HG02885 (cell line): Measurements from ENCODE around the gene TAF8.
"Not testable (repeated sequence)": the region's sequence is repeated elsewhere in the genome, so short reads cannot be mapped to it uniquely, and the experiment has no call there.

Experiments used
- ATAC-seq: cut with Tn5 transposase; IDR thresholded peaks from one replicate; pipeline ENCODE4 v1.9.1; 2021; ENCODE audit warnings: mild to moderate bottlenecking; ENCODE audit not compliant: unreplicated experiment, poor library complexity

The TAF8 gene

GRCh38 chr6:42028234-42029061, 21.9 kb upstream of the TAF8 start:
- no peak for ATAC-seq

DNA sequence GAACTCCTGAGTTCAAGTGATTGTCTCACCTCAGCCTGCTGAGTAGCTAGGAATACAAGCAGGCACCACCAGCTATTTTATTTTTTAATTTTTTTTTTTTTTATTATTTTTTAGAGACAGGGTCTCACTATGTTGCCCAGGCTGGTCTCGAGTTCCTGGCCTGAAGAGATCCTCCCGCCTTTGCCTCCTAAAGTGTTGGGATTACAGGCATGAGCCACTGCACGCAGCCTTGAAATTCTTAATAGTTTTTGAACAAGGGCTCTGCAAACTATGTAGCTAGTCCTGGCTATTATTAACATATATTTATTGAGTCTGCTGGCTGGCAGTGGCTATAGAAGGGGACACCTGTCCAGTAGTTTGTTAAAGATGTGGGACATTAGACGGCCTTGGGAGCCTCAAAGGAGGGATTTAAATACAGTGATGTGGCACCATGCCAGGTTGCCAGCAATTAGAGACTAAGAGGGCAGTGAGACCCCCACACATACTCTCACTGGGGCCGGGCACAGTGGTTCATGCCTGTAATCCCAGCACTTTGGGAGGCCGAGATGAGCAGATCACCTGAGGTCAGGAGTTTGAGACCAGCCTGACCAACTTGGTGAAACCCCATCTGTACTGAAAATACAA, 21.1 kb upstream of the TAF8 start:
- ATAC-seq = no peak

- no peak for ATAC-seq
These were observed 20.4 kb upstream of the TAF8 start for GRCh38 chr6:42029881-42030280.

- ATAC-seq = no peak
These were observed 19.5 kb upstream of the TAF8 start for GRCh38 chr6:42030585-42031506.

GRCh38 chr6:42032366-42032765, 18.0 kb upstream of the TAF8 start:
- no peak for ATAC-seq

DNA sequence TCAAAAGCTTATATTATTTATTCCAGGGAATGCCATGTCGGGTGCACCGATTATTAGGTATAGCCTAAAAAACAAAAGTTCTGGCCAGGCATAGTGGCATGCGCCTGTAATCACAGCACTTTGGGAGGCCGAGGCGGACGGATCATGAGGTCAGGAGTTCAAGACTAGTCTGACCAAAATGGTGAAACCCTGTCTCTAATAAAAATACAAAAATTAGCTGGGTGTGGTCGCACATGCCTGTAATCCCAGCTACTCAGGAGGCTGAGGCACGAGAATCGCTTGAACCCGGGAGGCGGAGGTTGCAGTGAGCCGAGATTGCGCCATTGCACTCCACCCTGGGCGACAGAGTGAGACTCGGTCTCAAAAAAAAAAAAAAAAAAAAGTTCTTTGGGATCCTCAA, 12.7 kb upstream of the TAF8 start:
- not testable (repeated sequence) for ATAC-seq

GRCh38 chr6:42038163-42038562, 12.2 kb upstream of the TAF8 start:
- no peak for ATAC-seq

DNA sequence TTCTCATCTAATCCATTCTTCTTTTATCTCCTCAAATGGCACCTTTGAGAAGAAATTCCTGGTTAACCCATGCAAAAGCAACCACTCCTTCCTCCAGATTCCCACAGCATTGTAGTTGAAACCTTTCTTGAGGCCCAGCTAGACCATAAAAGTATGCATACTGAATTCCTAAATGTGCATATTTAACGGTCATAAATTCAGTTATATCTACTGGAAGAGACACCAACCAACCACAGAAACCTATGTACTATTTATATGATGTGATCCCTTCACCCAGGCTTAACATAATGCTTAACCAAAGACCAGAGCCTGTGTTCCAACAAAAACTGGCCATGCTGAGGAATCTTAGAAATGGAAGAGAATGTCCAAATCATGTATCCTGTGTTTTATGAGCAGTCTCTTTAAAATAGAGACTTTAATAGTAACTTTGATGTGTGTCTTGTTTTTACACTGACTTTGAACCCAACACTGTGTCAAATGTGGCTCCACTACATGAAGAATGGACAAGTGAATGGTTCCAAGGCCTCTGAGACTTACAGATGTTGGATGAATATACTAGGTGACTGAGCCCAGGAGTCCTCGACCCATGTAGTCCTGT, 11.4 kb upstream of the TAF8 start:
- ATAC-seq = no peak

DNA sequence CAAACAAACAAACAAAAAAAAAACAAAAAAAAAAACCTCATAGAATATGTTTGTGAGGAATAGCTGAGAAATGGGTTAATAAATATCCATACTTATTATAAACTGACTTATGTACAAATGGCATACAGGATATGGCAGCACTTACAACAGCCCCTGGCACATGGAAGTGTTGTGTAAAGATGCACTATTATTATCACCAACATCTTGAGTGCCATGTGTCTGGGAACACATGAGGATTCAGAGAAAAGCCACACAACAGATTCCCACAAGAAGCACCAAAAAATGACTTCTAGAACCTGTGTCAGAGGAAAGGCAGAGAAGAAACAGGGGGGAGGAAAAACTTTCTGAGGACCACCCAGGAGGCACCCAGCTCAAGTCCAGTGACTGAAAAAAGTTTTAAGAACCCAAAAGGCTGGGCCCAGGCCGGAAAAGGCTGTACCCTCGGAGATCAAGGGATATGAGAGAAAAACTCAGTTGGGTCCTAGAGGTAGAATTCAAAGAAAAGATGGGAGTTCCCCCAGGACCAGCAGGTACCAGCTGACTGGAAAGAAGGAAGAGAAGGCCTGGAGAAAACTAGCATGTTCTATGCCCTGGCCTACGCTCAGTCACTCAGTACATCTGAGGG, 9.4 kb upstream of the TAF8 start:
- ATAC-seq = no peak

- no peak for ATAC-seq
These were observed 8.8 kb upstream of the TAF8 start for GRCh38 chr6:42041481-42042053.

GRCh38 chr6:42042108-42042507, 8.2 kb upstream of the TAF8 start:
- no peak for ATAC-seq

GRCh38 chr6:42043787-42044475, 6.4 kb upstream of the TAF8 start:
- ATAC-seq = peak; percentile 41

GRCh38 chr6:42045538-42046460, 4.5 kb upstream of the TAF8 start:
- no peak for ATAC-seq

DNA sequence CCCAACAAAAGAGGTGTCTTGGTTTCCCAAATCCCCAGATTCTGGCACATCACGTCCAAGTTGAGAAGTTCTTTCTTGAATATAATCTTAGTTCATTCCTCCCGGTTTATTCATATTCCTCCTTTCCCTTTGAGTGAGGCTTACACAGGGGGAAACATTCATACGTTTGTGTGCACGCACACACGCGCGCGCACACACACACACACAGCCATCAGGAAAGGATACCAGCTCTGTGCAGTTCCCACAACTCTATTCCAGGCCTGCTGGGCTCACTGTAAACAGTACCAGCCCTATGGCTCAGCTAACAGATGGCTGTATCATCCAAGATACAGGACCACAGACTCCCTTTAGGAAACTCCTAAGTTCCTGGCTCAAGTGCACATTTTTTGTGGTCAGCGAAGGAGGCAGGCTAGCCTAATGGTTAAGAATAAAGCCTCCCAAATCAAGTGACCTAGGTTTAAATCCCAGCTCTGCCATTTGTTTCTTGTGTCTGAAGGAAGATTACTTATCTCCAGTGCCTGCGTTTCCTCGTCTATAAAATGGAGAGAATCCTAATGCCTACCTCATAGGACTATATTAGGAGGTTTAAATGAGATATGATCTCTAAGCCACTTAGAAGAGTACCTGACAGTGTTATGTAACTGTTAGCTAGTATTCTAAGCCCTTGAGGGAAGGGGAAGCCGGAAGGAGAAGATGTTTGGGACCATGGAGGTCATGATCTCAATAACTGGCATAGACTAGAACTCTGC, 3.7 kb upstream of the TAF8 start:
- ATAC-seq = no peak

GRCh38 chr6:42047213-42047590, 3.1 kb upstream of the TAF8 start:
- ATAC-seq = no peak

GRCh38 chr6:42047790-42048405, 2.4 kb upstream of the TAF8 start:
- no peak for ATAC-seq
